Mucosa of rectum (tissue), 2 donors: ENCODE results near the gene NCOA1.
"Not testable (repeated sequence)": the region's sequence is repeated elsewhere in the genome, so short reads cannot be mapped to it uniquely, and the experiment has no call there.

Experiments used
- H3K27ac ChIP-seq, 2 donors: one replicate each; pipeline ENCODE4 v1.7.0; 2013; ENCODE audit warnings: inconsistent platforms in 2 of 2, low read depth in 2 of 2, low read length in 2 of 2
- H3K27me3 ChIP-seq, 2 donors: one replicate each; pipeline ENCODE4 v1.7.0; 2013; ENCODE audit warnings: low read length in 2 of 2; ENCODE audit not compliant: control insufficient read depth in 2 of 2, insufficient read depth in 2 of 2
- H3K36me3 ChIP-seq, 2 donors: one replicate each; pipeline ENCODE4 v1.7.0; 2013; ENCODE audit warnings: low read length in 2 of 2; ENCODE audit not compliant: control insufficient read depth in 2 of 2, insufficient read depth in 2 of 2
- H3K4me1 ChIP-seq, 2 donors: one replicate each; pipeline ENCODE4 v1.7.0; 2013; ENCODE audit warnings: low read length in 2 of 2, mild to moderate bottlenecking in 1 of 2; ENCODE audit not compliant: control insufficient read depth in 2 of 2, insufficient read depth in 2 of 2
- H3K4me3 ChIP-seq, 2 donors: one replicate each; pipeline ENCODE4 v1.7.0; 2013; ENCODE audit warnings: low read length in 2 of 2
- H3K9ac ChIP-seq, 2 donors: one replicate each; pipeline ENCODE4 v1.7.0; 2013; ENCODE audit warnings: low read length in 2 of 2, low read depth in 1 of 2, mild to moderate bottlenecking in 1 of 2
- H3K9me3 ChIP-seq, 2 donors: one replicate each; pipeline ENCODE4 v1.7.0; 2013; ENCODE audit warnings: low read length in 2 of 2; ENCODE audit not compliant: control insufficient read depth in 2 of 2
- donor health status: healthy.
- donor health status: Normal muscosa, but diverticular disease.

Gene NCOA1

GRCh38 chr2:24477229-24477628 lies 13.8 kb upstream of the NCOA1 start:
- H3K4me1 ChIP-seq, result no peaks in the 10 kb centered on the region
- H3K27ac ChIP-seq, result no peak overlapping the region
- no peaks in the 10 kb centered on the region for H3K9me3 ChIP-seq
- H3K36me3 ChIP-seq, result no peaks in the 10 kb centered on the region
- H3K4me3 ChIP-seq, result no peak overlapping the region
- H3K27me3 ChIP-seq, result no peaks in the 10 kb centered on the region
- H3K9ac ChIP-seq, result no peak overlapping the region

DNA sequence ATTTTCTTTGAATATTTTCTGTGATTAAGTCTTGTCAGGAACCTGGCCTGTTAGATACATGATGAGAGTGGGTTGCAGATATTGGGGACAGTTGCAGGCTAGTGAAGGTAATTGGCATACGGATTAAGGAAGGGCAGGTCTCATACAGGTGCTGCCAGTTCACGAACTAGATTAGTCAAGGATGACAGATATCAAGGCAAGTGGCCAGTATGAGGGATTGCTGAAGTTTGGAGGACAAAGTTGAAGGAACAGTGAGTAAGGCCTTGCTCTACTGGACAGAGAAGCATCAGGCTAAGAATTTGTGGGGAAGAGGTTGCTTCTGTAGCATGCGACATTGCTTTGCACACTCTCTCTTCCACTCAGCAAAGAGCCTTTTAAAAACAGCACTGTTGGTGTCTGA lies 12.8 kb upstream of the NCOA1 start:
- no peaks in the 10 kb centered on the region for H3K27me3 ChIP-seq
- H3K4me3 ChIP-seq, result no peak overlapping the region
- peaks cover 0 to 4% of the 10 kb centered on the region in 2 donors for H3K4me1 ChIP-seq
- no peak overlapping the region for H3K9ac ChIP-seq
- H3K9me3 ChIP-seq, result no peaks in the 10 kb centered on the region
- H3K36me3 ChIP-seq, result no peaks in the 10 kb centered on the region
- no peak overlapping the region for H3K27ac ChIP-seq

GRCh38 chr2:24480245-24480644 lies 10.8 kb upstream of the NCOA1 start:
- Histone ChIP-seq H3K4me1 (peaks cover 0 to 8% of the 10 kb centered on the region in 2 donors), H3K36me3 (no peaks in the 10 kb centered on the region), H3K27me3 (no peaks in the 10 kb centered on the region), H3K9me3 (no peaks in the 10 kb centered on the region), H3K9ac (no peak overlapping the region), H3K27ac (no peak overlapping the region), H3K4me3 (no peak overlapping the region)

DNA sequence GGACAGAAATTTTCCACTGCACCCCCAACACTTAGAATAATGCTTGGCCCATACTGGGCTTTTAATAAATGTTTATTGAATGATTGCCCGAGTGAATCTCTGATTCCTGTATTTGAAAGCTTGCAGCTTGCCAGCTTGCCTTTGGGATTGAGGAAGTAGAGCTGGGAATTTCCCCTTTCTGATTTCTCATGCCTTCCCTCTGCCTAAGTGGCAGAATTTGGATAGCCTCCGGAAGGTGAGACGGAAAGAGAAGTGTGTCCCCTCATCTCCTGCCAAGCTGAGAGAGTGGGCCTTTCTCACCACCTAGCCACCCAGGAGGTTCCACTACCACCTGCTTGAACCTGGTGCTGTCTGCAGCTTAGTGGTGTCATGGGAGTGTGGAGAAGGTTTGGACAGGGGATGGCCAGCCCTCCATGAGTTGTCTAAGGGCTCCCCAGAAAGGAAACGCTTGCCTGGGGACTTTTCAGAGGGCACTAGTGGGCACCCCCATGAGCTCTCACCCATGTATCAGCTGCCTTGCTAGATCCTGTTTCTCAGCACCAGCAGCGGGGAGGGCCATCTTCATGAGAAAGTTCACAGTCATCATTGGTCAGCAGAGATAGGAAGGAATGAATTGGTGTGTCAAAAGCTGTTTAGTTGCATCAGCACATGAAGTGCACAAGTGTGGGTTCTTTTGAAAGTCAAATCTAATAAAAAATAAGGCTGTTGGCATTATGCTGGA lies 8.6 kb upstream of the NCOA1 start:
- no peaks in the 10 kb centered on the region for H3K9me3 ChIP-seq
- no peak overlapping the region for H3K4me3 ChIP-seq
- H3K9ac ChIP-seq, result no peak overlapping the region
- H3K4me1 ChIP-seq, result peaks cover 0 to 14% of the 10 kb centered on the region in 2 donors
- H3K36me3 ChIP-seq, result no peaks in the 10 kb centered on the region
- H3K27me3 ChIP-seq, result no peaks in the 10 kb centered on the region
- no peak overlapping the region for H3K27ac ChIP-seq

- Histone ChIP-seq H3K4me3 (no peak overlapping the region), H3K36me3 (no peaks in the 10 kb centered on the region), H3K27ac (no peak overlapping the region), H3K4me1 (peaks cover 0 to 14% of the 10 kb centered on the region in 2 donors), H3K9ac (no peak overlapping the region), H3K9me3 (no peaks in the 10 kb centered on the region), H3K27me3 (no peaks in the 10 kb centered on the region)
Measured at GRCh38 chr2:24482972-24483300, 8.1 kb upstream of the NCOA1 start.

- H3K27ac ChIP-seq, H3K9ac ChIP-seq, H3K4me3 ChIP-seq, H3K36me3 ChIP-seq, H3K27me3 ChIP-seq, H3K9me3 ChIP-seq: not testable (repeated sequence)
- peaks cover 6 to 20% of the 10 kb centered on the region in 2 donors for H3K4me1 ChIP-seq
Measured at GRCh38 chr2:24484677-24485076, 6.4 kb upstream of the NCOA1 start.

- Histone ChIP-seq H3K4me3 (no peak overlapping the region), H3K27me3 (no peaks in the 10 kb centered on the region), H3K4me1 (peaks cover 11 to 26% of the 10 kb centered on the region in 2 donors), H3K9me3 (no peaks in the 10 kb centered on the region), H3K9ac (no peak overlapping the region), H3K36me3 (no peaks in the 10 kb centered on the region), H3K27ac (no peak overlapping the region)
Measured at GRCh38 chr2:24485197-24485596, 5.9 kb upstream of the NCOA1 start.

DNA sequence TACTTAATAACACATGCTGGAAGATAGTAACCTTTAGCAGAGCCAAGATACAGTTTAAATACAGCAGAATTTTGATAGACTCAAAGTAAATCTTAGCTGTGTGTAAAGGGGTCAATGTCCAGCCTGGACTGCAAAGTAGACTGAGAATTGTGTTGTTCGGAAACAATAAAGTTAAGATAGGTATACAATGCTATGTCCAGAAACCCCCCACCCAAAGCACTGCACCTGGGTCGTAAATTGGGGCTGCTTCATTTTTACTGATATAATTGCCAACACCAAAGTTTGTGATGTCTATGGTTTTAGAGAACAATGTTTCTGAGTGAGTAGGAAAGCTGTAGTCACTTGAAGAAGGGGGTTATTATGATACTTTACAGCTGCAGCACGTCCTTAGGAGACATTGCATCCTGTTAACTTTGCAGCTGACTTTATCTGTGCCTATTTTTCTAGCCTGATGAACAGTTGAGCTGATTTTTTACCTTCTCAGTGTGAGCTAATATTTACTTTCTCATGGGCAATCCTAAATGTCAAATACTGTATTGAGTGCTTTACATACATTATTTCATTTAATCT lies 4.3 kb upstream of the NCOA1 start:
- peaks cover 14 to 28% of the 10 kb centered on the region in 2 donors for H3K4me1 ChIP-seq
- H3K9me3 ChIP-seq, result no peaks in the 10 kb centered on the region
- H3K36me3 ChIP-seq, result no peaks in the 10 kb centered on the region
- H3K27ac ChIP-seq, result no peak overlapping the region
- H3K27me3 ChIP-seq, result no peaks in the 10 kb centered on the region
- peak overlapping the region in 1 of 2 donors; percentile 2 for H3K4me3 ChIP-seq
- H3K9ac ChIP-seq, result no peak overlapping the region

GRCh38 chr2:24489465-24490180 lies 1.4 kb upstream of the NCOA1 start:
- no peaks in the 10 kb centered on the region for H3K9me3 ChIP-seq
- H3K27ac ChIP-seq, result peak overlapping the region; percentile 83 to 87
- no peaks in the 10 kb centered on the region for H3K36me3 ChIP-seq
- H3K27me3 ChIP-seq, result no peaks in the 10 kb centered on the region
- peaks cover 19 to 32% of the 10 kb centered on the region in 2 donors for H3K4me1 ChIP-seq
- H3K4me3 ChIP-seq, result peak overlapping the region; percentile 60 to 76
- peak overlapping the region in 1 of 2 donors; percentile 63 for H3K9ac ChIP-seq

GRCh38 chr2:24490181-24490689 lies 819 bp upstream of the NCOA1 start:
- Histone ChIP-seq H3K4me1 (peaks cover 19 to 32% of the 10 kb centered on the region in 2 donors), H3K4me3 (peak overlapping the region; percentile 60 to 76), H3K27ac (peak overlapping the region; percentile 83 to 87), H3K27me3 (no peaks in the 10 kb centered on the region), H3K36me3 (no peaks in the 10 kb centered on the region), H3K9ac (peak overlapping the region; percentile 47 to 63), H3K9me3 (no peaks in the 10 kb centered on the region)
